Measurements from ENCODE around the gene PRDX3. TPM values are rescaled to one million over a fixed set of nuclear protein-coding genes. Genes with fewer than 3 reads are reported as not detected.

The PRDX3 gene
- total and polyA plus RNA-seq, 12 donors = 150 to 935 (median 425) TPM

- no peak for TF ChIP-seq CTCF (IDR thresholded peaks at IDR 0.05)
- TF ChIP-seq POLR2A (IDR thresholded peaks at IDR 0.05) = no peak
- no peak for DNase-seq
- Histone ChIP-seq H3K27ac (peak overlapping the region in 3 of 5 donors; percentile 84 to 92 (median 91)), H3K27me3 (no peaks in the 10 kb centered on the region), H3K36me3 (replicated peaks in 1 of 2) (peaks cover 0 to 37% of the 10 kb centered on the region in 2 donors), H3K4me1 (replicated peaks in 1 of 2) (peaks cover 14 to 25% of the 10 kb centered on the region in 2 donors), H3K9me3 (replicated peaks in 1 of 3) (no peaks in the 10 kb centered on the region), H3K4me3 (no peak overlapping the region)
- intact Hi-C loops (cut with DNase I) = no loop called here
- 64 to 75% (median 69%) methylated on average over 8 of the region's 8 CpGs for WGBS, 4 donors
Observed at GRCh38 chr10:119166564-119166963, 12.0 kb downstream of the PRDX3 start.

DNA sequence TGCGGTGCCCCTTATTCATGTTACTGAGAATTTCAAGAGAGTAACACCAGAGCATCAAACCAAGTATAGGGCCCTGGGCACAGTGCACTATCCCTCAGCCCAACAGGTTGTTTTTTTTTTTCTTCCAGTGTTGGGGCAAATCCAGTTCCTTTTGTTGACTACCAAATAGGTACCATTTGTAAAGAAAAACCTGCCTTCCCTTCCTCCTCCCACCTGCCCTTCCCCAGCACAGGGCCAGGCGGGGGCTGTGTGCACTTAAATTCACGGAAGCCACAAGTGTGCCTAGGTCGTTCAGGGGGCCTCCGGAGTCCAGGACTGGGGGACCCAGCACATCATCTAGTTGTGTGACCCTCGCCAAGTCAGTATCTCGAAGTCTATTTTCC, 12.5 kb downstream of the PRDX3 start:
- 65 to 71% (median 68%) methylated on average over 7 of the region's 7 CpGs for WGBS, 4 donors
- Histone ChIP-seq H3K9me3 (replicated peaks in 1 of 3) (no peaks in the 10 kb centered on the region), H3K4me1 (replicated peaks in 1 of 2) (peaks cover 17 to 25% of the 10 kb centered on the region in 2 donors), H3K27ac (peak overlapping the region; percentile 60 to 92 (median 84)), H3K36me3 (replicated peaks in 1 of 2) (peaks cover 0 to 33% of the 10 kb centered on the region in 2 donors), H3K27me3 (no peaks in the 10 kb centered on the region), H3K4me3 (peak overlapping the region in 2 of 4 donors; percentile 87 to 91)
- TF ChIP-seq POLR2A (IDR thresholded peaks at IDR 0.05) (no peak), CTCF (IDR thresholded peaks at IDR 0.05) (no peak)
- DNase-seq = no peak
- intact Hi-C loops (cut with DNase I) = no loop called here

- H3K9me3 ChIP-seq (replicated peaks in 1 of 3) = no peaks in the 10 kb centered on the region
- TF ChIP-seq CTCF (IDR thresholded peaks at IDR 0.05) (peak in 2 of 6 experiments; percentile 1 to 24), POLR2A (IDR thresholded peaks at IDR 0.05) (peak; percentile 50 to 75)
- peak; percentile 75 to 84 (median 79) for DNase-seq
- H3K27ac ChIP-seq = peak within 1 kb of the TSS; percentile 60 to 92 (median 84)
- no peaks in the 10 kb centered on the region for H3K27me3 ChIP-seq
- peaks cover 17 to 25% of the 10 kb centered on the region in 2 donors for H3K4me1 ChIP-seq (replicated peaks in 1 of 2)
- H3K36me3 ChIP-seq (replicated peaks in 1 of 2) = peaks cover 0 to 34% of the 10 kb centered on the region in 2 donors
- WGBS, 4 donors = 1 to 7% (median 1%) methylated on average over 13 to 90 of the region's 90 CpGs
- H3K4me3 ChIP-seq = peak within 1 kb of the TSS; percentile 66 to 91 (median 86)
- intact Hi-C loops (cut with DNase I) = no loop called here
Observed at GRCh38 chr10:119165171-119166117, 13.2 kb downstream of the PRDX3 start, which contains the start of gene SFXN4. TSS of gene SFXN4 (minus strand) at chr10:119165714. CDS start at chr10:119165647, 67 bp downstream.

GRCh38 chr10:119162452-119163092, 16.0 kb downstream of the PRDX3 start:
- peaks cover 25% of the 10 kb centered on the region in 2 donors for H3K4me1 ChIP-seq (replicated peaks in 1 of 2)
- intact Hi-C loops (cut with DNase I) = no loop called here
- no peaks in the 10 kb centered on the region for H3K9me3 ChIP-seq (replicated peaks in 1 of 3)
- 93 to 98% (median 96%) methylated on average over 5 of the region's 5 CpGs for WGBS, 4 donors
- TF ChIP-seq CTCF (IDR thresholded peaks at IDR 0.05) (no peak), POLR2A (IDR thresholded peaks at IDR 0.05) (no peak)
- H3K27ac ChIP-seq = peak overlapping the region in 2 of 5 donors; percentile 53 to 58
- H3K27me3 ChIP-seq = no peaks in the 10 kb centered on the region
- H3K36me3 ChIP-seq (replicated peaks in 1 of 2) = peaks cover 0 to 16% of the 10 kb centered on the region in 2 donors
- no peak for DNase-seq
- no peak overlapping the region for H3K4me3 ChIP-seq

Measured in adrenal gland (tissue), 12 donors.